Measurements from ENCODE around the gene PMP22. TPM values are rescaled to one million over a fixed set of nuclear protein-coding genes. Genes with fewer than 3 reads are reported as not detected.

The PMP22 gene
- total RNA-seq, 1 donor from 2014 or later = 242 TPM

DNA sequence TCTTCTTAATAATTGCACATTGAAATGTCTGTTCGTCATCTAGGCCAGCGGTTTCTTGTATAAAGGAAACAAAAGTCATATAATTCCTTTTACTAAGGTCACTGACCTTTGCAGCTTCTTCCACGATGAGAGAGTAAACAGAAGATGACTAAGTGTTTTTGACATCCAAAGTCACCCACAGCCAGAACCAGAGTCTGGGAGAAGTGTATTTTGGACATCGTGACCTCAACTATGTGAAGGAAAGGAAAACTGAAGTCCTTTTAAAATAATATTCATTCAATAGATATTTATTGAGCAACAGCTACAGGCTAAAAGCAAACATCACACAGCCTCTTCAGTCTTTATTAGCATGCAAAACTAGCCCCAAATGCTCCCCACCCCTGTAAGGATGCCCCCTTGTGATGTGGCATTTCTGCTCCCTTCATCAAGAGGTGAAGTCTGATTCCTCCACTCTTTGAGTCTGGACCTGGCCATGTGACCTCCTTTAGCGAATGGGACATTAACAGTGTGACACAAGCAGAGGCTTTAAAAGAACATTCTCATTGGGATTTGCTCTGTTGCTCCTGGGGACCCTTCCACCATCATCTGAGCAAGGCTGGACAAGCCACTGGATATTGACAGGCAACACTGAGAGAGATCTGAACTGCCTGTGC, 8.1 kb upstream of the PMP22 start:
- no peak for DNase-seq

- no peak for DNase-seq
Observed at GRCh38 chr17:15271741-15272140, 6.6 kb upstream of the PMP22 start.

- DNase-seq = no peak
Observed at GRCh38 chr17:15270628-15271381, 5.7 kb upstream of the PMP22 start.

DNA sequence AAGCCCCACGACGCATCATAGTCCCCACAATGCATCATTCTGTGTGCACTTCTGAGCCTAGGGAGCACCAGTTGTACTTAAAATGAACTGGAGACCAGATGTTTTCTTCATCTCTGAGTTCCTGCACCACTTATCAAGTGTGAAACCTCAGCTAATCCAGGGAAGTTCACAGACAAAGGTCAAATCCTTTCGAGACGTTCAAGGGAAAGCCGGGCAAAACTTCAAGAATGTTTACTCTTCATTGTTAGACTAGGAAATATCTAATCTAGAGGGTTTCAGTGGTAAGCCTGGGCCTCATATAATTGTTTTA, 4.6 kb upstream of the PMP22 start:
- no peak for DNase-seq

DNA sequence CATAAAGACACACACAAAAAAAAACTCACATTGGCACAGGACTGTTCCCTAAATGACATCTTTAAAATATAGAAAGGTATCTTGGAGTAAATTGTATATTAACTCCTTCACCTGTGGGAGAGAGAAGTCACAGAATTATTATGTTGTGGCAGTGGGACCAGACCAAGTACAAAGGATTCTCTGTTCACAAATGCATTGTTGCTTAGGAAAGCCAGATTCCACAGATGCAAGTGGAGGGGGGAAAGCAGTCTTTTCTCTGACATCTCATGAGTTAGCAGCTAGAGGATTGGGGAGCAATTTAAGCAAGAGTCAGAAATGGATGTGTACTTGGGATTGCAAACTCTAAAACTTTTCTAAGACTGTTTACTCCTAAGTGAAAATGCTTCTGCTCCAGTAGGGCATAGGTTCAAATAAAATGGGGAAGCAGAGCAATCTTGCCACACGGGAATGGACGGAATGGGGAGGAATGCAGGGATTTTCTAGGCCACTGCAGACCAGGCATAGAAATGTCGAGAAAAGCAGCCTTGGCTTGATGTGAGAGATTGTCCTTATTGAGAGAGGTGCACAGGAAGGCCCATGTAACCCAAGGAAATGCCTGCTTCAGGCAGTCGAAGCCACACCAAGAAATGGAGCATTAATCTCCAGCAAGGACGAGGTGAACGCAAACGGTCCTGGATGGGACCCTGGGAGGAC, 4.1 kb upstream of the PMP22 start:
- DNase-seq = no peak

DNA sequence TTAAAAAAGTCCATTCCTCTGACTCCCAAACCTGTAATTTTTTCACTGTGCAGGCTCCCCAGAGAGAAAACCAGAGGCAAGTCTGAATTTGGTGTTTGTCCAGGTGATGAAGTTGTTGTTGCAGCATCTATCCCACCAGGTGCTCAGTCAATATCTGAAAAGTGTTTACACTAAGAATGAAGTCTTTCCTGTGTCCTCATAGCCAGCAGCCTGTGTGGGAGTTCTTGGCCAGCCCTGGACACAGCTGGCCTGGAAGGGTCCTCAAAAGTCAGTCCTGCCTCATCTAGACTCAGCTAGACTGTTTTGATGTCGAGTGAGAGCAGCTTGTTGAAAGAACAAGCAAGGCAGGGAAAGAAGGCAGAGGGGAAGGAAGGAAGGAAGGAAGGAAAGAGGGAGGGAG, 3.3 kb upstream of the PMP22 start:
- peak; percentile 80 for DNase-seq

DNA sequence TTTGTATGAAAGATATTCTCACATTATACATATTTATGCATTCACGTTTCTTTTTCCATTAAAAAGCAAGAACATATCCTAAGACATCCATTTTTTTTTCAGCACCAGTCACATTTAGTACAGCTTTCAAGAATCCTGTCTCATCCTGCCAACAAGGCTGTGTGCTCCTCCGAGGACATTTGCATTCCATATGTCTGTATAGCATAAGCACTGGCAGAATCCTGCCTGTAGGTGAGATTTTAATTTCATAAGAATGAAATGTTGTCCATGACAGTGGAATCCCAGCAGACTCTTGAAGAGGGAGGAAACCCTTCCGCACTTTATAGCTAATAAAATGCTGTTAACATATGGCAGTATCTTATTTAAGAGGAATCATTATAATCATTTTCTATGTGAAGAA, 2.9 kb upstream of the PMP22 start:
- DNase-seq = peak; percentile 56

- DNase-seq = no peak
Observed at GRCh38 chr17:15266325-15267125, 1.4 kb upstream of the PMP22 start.

DNA sequence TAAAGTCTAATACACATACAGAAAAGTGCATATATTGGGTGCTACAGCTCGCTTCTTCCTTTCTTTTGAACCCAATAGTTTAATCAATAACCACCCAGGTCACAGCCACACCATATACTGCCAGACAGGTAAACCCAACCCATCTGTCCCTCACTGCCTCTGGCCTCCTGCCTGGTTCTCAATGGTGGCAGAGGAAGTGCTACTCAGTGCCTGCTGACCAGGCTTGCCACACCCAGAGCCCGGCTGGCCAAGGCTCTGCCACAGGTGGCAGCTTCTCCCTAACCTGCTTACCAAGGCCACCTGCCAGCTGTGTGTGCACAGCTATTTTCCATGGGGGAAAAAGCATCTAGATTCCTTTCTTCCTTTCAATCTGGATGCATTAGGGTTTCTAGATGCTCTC, 584 bp downstream of the PMP22 start:
- no peak for DNase-seq

DNA sequence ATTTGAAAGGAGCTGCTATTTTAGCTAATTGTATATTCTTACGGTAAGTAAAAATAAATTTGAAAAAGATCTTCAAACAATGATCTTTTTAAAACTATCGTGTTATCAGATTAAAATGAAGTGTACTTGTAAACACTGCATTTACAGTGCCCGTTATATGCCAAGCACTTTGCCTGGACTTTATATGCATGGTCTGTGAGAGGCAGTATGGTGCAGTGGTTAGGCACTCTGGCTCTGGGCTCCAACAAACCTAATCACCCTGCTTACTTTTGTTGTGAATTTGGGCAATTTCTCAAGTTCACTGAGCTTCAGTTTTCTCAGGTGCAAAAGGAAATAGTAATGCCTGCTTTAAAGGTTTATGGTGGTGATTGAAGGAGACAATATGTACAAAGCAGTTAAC, 1.4 kb downstream of the PMP22 start:
- no peak for DNase-seq

- DNase-seq = peak; percentile 92
Observed at GRCh38 chr17:15263206-15263579, 1.9 kb downstream of the PMP22 start.

GRCh38 chr17:15262291-15263205, 2.6 kb downstream of the PMP22 start:
- peak; percentile 97 for DNase-seq

- peak; percentile 60 for DNase-seq
Observed at GRCh38 chr17:15261802-15262290, 3.3 kb downstream of the PMP22 start.

GRCh38 chr17:15261258-15261801, 3.8 kb downstream of the PMP22 start:
- peak; percentile 76 for DNase-seq

GRCh38 chr17:15260376-15261257, 4.5 kb downstream of the PMP22 start:
- peak; percentile 96 for DNase-seq

GRCh38 chr17:15257796-15258512, 7.2 kb downstream of the PMP22 start:
- DNase-seq = no peak

DNA sequence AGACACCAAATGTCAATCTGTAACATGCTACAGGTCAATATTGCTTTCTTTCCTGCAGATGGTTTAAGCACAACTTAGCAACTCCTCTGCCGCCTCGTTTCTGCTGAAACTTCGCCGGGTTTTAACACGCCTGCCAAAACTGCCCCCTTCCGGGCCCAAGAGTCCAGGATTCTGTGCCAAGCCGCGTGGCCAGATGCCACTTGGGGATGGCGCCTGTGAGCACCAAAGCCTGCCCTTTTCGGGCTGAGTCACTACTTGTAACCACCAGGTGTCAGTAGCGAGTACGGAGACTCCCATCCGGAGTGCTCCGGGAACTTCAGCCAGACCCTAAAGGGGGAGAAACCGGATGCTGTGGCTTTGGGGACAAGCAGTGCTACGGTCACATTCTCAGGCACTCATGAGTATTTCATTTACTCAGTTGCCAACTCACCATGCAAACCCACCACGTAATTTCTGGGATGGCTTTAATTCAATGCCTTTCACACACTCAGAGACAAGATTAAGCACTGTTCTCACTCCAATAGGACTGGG, 7.8 kb downstream of the PMP22 start:
- peak; percentile 92 for DNase-seq

- no peak for DNase-seq
Observed at GRCh38 chr17:15256689-15257088, 8.4 kb downstream of the PMP22 start.
